SU-DHL-6 (cell line): ENCODE measurements around the gene SREK1IP1.
A peak's percentile ranks its signal among the peaks of the same experiment; 100 is the strongest.

Experiments used
- H2AFZ ChIP-seq: fragments of 200-600 bp; sonication (generic); 2 replicates; pipeline ENCODE4 v1.6.1; 2014; ENCODE audit warnings: low read depth, mild to moderate bottlenecking, moderate library complexity, mixed read lengths, antibody characterized with exemption, low read length; ENCODE audit not compliant: severe bottlenecking
- H3F3A ChIP-seq: fragments of 200-600 bp; shearing (Covaris generic); 2 replicates; pipeline ENCODE4 v1.6.0; 2016; ENCODE audit warnings: antibody characterized with exemption, mild to moderate bottlenecking; ENCODE audit not compliant: insufficient read depth
- H3K27ac ChIP-seq: fragments of 200-600 bp; sonication (generic); 2 replicates; pipeline ENCODE4 v1.5.1; 2016; ENCODE audit warnings: low read depth, mild to moderate bottlenecking, low read length, moderate library complexity, mixed read lengths
- H3K27me3 ChIP-seq: fragments of 200-600 bp; sonication (generic), shearing (Covaris generic); 2 replicates; pipeline ENCODE4 v1.6.0; 2014; ENCODE audit warnings: mild to moderate bottlenecking, low read length
- H3K36me3 ChIP-seq: fragments of 200-600 bp; sonication (generic); 2 replicates; pipeline ENCODE4 v1.6.1; 2014; ENCODE audit warnings: mild to moderate bottlenecking, low read length, mixed read lengths
- H3K4me2 ChIP-seq: fragments of 300-600, 200-600 bp; shearing (Covaris generic), sonication (generic); 2 replicates; pipeline ENCODE4 v1.6.0; 2014; ENCODE audit warnings: low read length, low read depth, mild to moderate bottlenecking; ENCODE audit not compliant: poor library complexity, severe bottlenecking
- H3K4me3 ChIP-seq: fragments of 200-600 bp; sonication (generic); 2 replicates; pipeline ENCODE4 v1.5.1; 2014; ENCODE audit warnings: antibody characterized with exemption, low read length, mild to moderate bottlenecking, mixed read lengths; ENCODE audit not compliant: insufficient read depth, poor library complexity, severe bottlenecking
- H3K79me2 ChIP-seq: fragments of 200-600 bp; sonication (generic); 2 replicates; pipeline ENCODE4 v1.6.1; 2014; ENCODE audit warnings: mild to moderate bottlenecking, low read length, moderate library complexity; ENCODE audit not compliant: insufficient read depth
- H3K9ac ChIP-seq: fragments of 200-600 bp; sonication (generic); 2 replicates; pipeline ENCODE4 v1.7.0; 2014; ENCODE audit warnings: mild to moderate bottlenecking, low read length
- H3K9me2 ChIP-seq: fragments of 200-600 bp; sonication (generic); replicated peaks from 2 replicates; pipeline ENCODE4 v1.6.1; 2014; ENCODE audit warnings: low read length; ENCODE audit not compliant: insufficient read depth
- H3K9me3 ChIP-seq: fragments of 200-600 bp; sonication (generic); 2 replicates; pipeline ENCODE4 v1.6.1; 2014; ENCODE audit warnings: low read length, mixed read lengths; ENCODE audit not compliant: insufficient read depth
- H4K20me1 ChIP-seq: fragments of 200-600 bp; sonication (generic); 2 replicates; pipeline ENCODE4 v1.6.1; 2014; ENCODE audit warnings: low read depth, mild to moderate bottlenecking, antibody characterized with exemption, low read length, moderate library complexity, mixed read lengths
- EZH2phosphoT487 ChIP-seq: fragments of 200-600 bp; sonication (generic), shearing (Covaris generic); conservative IDR thresholded peaks from 2 replicates; pipeline ENCODE4 v1.6.1; 2018; ENCODE audit warnings: mild to moderate bottlenecking, antibody characterized with exemption, low read length, moderate library complexity, mixed read lengths
- TF ChIP-seq, protein P1 (sequence below): fragments of 200-600 bp; sonication (generic); IDR thresholded peaks from one replicate; pipeline ENCODE4 v1.5.1; 2017; ENCODE audit warnings: antibody characterized with exemption, mild to moderate bottlenecking, low read length, moderate library complexity; ENCODE audit not compliant: insufficient read depth, poor library complexity, severe bottlenecking

SREK1IP1 gene

GRCh38 chr5:64788156-64788555, 19.7 kb upstream of the SREK1IP1 start:
- Histone ChIP-seq H3K27ac (no peak overlapping the region), H3K79me2 (no peaks in the 10 kb centered on the region), H3F3A (peaks cover 3% of the 10 kb centered on the region; the same call in 1 of the 2 replicates), H3K4me2 (no peak overlapping the region), H3K9me3 (no peaks in the 10 kb centered on the region), H3K36me3 (peaks cover 7% of the 10 kb centered on the region), H2AFZ (no peak overlapping the region), H3K9ac (no peak overlapping the region), H4K20me1 (no peaks in the 10 kb centered on the region), H3K27me3 (no peaks in the 10 kb centered on the region), H3K9me2 (no peaks in the 10 kb centered on the region), H3K4me3 (no peak overlapping the region)
- TF ChIP-seq, protein P1, sequence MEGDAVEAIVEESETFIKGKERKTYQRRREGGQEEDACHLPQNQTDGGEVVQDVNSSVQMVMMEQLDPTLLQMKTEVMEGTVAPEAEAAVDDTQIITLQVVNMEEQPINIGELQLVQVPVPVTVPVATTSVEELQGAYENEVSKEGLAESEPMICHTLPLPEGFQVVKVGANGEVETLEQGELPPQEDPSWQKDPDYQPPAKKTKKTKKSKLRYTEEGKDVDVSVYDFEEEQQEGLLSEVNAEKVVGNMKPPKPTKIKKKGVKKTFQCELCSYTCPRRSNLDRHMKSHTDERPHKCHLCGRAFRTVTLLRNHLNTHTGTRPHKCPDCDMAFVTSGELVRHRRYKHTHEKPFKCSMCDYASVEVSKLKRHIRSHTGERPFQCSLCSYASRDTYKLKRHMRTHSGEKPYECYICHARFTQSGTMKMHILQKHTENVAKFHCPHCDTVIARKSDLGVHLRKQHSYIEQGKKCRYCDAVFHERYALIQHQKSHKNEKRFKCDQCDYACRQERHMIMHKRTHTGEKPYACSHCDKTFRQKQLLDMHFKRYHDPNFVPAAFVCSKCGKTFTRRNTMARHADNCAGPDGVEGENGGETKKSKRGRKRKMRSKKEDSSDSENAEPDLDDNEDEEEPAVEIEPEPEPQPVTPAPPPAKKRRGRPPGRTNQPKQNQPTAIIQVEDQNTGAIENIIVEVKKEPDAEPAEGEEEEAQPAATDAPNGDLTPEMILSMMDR = no peak
- no peak for TF ChIP-seq EZH2phosphoT487

GRCh38 chr5:64786372-64786771, 17.9 kb upstream of the SREK1IP1 start:
- TF ChIP-seq, protein P1 = no peak
- TF ChIP-seq EZH2phosphoT487 = no peak
- Histone ChIP-seq H2AFZ (no peak overlapping the region), H3K27ac (no peak overlapping the region), H3K36me3 (peaks cover 7% of the 10 kb centered on the region; the same call in 1 of the 2 replicates), H3K4me2 (no peak overlapping the region), H3K9me2 (no peaks in the 10 kb centered on the region), H3K9ac (no peak overlapping the region), H3F3A (peaks cover 3% of the 10 kb centered on the region; the same call in 1 of the 2 replicates), H3K79me2 (no peaks in the 10 kb centered on the region), H3K4me3 (no peak overlapping the region), H4K20me1 (no peaks in the 10 kb centered on the region), H3K27me3 (no peaks in the 10 kb centered on the region), H3K9me3 (no peaks in the 10 kb centered on the region)

- Histone ChIP-seq H3K27me3 (no peaks in the 10 kb centered on the region), H3K9me2 (no peaks in the 10 kb centered on the region), H3K79me2 (no peaks in the 10 kb centered on the region; the same call in 1 of the 2 replicates), H3K4me3 (no peak overlapping the region), H3K27ac (no peak overlapping the region), H3F3A (peaks cover 3% of the 10 kb centered on the region; the same call in 1 of the 2 replicates), H4K20me1 (no peaks in the 10 kb centered on the region), H3K9ac (no peak overlapping the region), H3K9me3 (no peaks in the 10 kb centered on the region), H3K4me2 (no peak overlapping the region), H3K36me3 (peaks cover 7% of the 10 kb centered on the region; the same call in 1 of the 2 replicates), H2AFZ (no peak overlapping the region)
- TF ChIP-seq, protein P1 = peak; percentile 80
- no peak for TF ChIP-seq EZH2phosphoT487
Observed at GRCh38 chr5:64784451-64785025, 16.0 kb upstream of the SREK1IP1 start.
